Bronchial epithelial cell (primary cell): ENCODE results near the gene RAD51B. TPM values are rescaled to one million over a fixed set of nuclear protein-coding genes. Genes with fewer than 3 reads are reported as not detected.

Source experiments
- DNase-seq: peaks from one replicate; pipeline ENCODE4 v3.0.0-alpha.2; 2010; ENCODE audit warnings: low read depth
- FAIRE-seq: peaks from 2 replicates; lab custom pipeline; 2011; peaks lifted over from hg19 to GRCh38; lab: Jason Lieb, UNC
- H3K27me3 ChIP-seq: 2 replicates; pipeline ENCODE4 v1.5.1; 2011; ENCODE audit warnings: low read length; ENCODE audit not compliant: control insufficient read depth, insufficient read depth
- H3K36me3 ChIP-seq: 2 replicates; pipeline ENCODE4 v1.5.1; 2011; ENCODE audit warnings: low read length; ENCODE audit not compliant: control insufficient read depth, insufficient read depth
- H3K4me3 ChIP-seq: 2 replicates; pipeline ENCODE4 v1.5.1; 2011; ENCODE audit warnings: mild to moderate bottlenecking, low read depth, low read length, control low read depth
- CTCF ChIP-seq: IDR thresholded peaks from 2 replicates; pipeline ENCODE4 v1.5.1; 2011; ENCODE audit warnings: mild to moderate bottlenecking, moderate library complexity, low read length, control low read depth, inconsistent platforms; ENCODE audit not compliant: insufficient read depth, severe bottlenecking
- total RNA-seq: library from RNA; depleted of rRNA; stranded (reverse); fragments of >200 nt; gene quantifications from 2 replicates; pipeline ENCODE4 v1.2.1, GENCODE V29; 2014

The RAD51B gene
- total RNA-seq, 1 donor from 2014 or later = 12.1 TPM

- no peak for TF ChIP-seq CTCF
- no peak for DNase-seq
Observed at GRCh38 chr14:68627050-68627867, 807.7 kb downstream of the RAD51B start.

GRCh38 chr14:68627868-68628604 lies 808.5 kb downstream of the RAD51B start:
- no peaks in the 10 kb centered on the region for H3K27me3 ChIP-seq
- peak; percentile 31 for DNase-seq
- H3K36me3 ChIP-seq = no peaks in the 10 kb centered on the region
- peak overlapping the region; percentile 27 for H3K4me3 ChIP-seq
- no peak for FAIRE-seq
- TF ChIP-seq CTCF = no peak

More at GRCh38 chr14:68627050-68627867, 807.7 kb downstream of the RAD51B start:
- FAIRE-seq = no peak
- Histone ChIP-seq H3K4me3 (no peak overlapping the region), H3K36me3 (no peaks in the 10 kb centered on the region), H3K27me3 (no peaks in the 10 kb centered on the region)

- Histone ChIP-seq H3K4me3 (peak overlapping the region; percentile 27), H3K36me3 (no peaks in the 10 kb centered on the region), H3K27me3 (no peaks in the 10 kb centered on the region)
- no peak for TF ChIP-seq CTCF
- no peak for FAIRE-seq
- peak; percentile 40 for DNase-seq
Observed at GRCh38 chr14:68628605-68629310, 809.2 kb downstream of the RAD51B start.

- DNase-seq = no peak
- H3K36me3 ChIP-seq = no peaks in the 10 kb centered on the region
- H3K4me3 ChIP-seq = no peak overlapping the region
- no peaks in the 10 kb centered on the region for H3K27me3 ChIP-seq
- no peak for TF ChIP-seq CTCF
- no peak for FAIRE-seq
Observed at GRCh38 chr14:68630081-68630571, 810.5 kb downstream of the RAD51B start.

GRCh38 chr14:68630611-68631393 lies 811.2 kb downstream of the RAD51B start:
- TF ChIP-seq CTCF = no peak
- no peak for FAIRE-seq
- no peak for DNase-seq
- H3K27me3 ChIP-seq = no peaks in the 10 kb centered on the region
- no peaks in the 10 kb centered on the region for H3K36me3 ChIP-seq
- no peak overlapping the region for H3K4me3 ChIP-seq
